ENCODE data around the gene ANAPC16.

ANAPC16 gene

DNA sequence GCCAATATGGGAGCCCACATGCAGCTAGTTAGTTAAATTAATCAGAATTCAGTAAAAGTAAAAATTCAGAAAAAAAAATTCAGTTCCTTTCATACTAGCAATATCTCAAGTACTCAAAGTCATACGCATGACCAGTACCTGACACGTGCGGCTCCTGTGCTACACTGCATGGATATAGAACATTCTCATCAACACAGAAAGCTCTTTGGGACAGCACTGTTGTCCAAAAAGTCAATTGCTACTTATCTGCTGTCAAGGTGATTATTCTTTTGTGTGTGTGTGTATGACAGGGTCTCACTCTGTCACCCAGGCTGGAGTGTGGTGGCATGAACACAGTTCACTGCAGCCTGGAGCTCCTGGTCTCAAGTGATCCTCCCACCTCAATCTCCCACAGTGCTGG lies 14.9 kb upstream of the ANAPC16 start:
- Histone ChIP-seq H3K27me3 (ENCODE audit: insufficient read depth, low read length) (no peaks in the 10 kb centered on the region), H3K36me3 (ENCODE audit: insufficient read depth, low read length) (peaks cover 47% of the 10 kb centered on the region), H3K79me2 (ENCODE audit: insufficient read depth, low read length) (no peaks in the 10 kb centered on the region), H3F3A (ENCODE audit: insufficient read depth, low read length) (no peaks in the 10 kb centered on the region), H3K4me2 (ENCODE audit: low read length) (no peak overlapping the region), H3K4me1 (ENCODE audit: insufficient read depth, low read length, severe bottlenecking) (no peaks in the 10 kb centered on the region), H4K20me1 (ENCODE audit: insufficient read depth, low read length) (no peaks in the 10 kb centered on the region), H3K4me3 (ENCODE audit: low read depth, low read length, poor library complexity, severe bottlenecking) (no peak overlapping the region), H3K27ac (ENCODE audit: low read depth, low read length, poor library complexity, severe bottlenecking) (no peak overlapping the region), H3K9me2 (ENCODE audit: low read depth, low read length) (no peaks in the 10 kb centered on the region), H3K9ac (ENCODE audit: low read length) (no peak overlapping the region), H2AFZ (ENCODE audit: low read length) (no peak overlapping the region), H3K9me3 (ENCODE audit: low read length) (no peaks in the 10 kb centered on the region)
- no peak for TF ChIP-seq EZH2 (IDR thresholded peaks at IDR 0.05; ENCODE audit: borderline replicate concordance, low read length)
- TF ChIP-seq, protein P1, sequence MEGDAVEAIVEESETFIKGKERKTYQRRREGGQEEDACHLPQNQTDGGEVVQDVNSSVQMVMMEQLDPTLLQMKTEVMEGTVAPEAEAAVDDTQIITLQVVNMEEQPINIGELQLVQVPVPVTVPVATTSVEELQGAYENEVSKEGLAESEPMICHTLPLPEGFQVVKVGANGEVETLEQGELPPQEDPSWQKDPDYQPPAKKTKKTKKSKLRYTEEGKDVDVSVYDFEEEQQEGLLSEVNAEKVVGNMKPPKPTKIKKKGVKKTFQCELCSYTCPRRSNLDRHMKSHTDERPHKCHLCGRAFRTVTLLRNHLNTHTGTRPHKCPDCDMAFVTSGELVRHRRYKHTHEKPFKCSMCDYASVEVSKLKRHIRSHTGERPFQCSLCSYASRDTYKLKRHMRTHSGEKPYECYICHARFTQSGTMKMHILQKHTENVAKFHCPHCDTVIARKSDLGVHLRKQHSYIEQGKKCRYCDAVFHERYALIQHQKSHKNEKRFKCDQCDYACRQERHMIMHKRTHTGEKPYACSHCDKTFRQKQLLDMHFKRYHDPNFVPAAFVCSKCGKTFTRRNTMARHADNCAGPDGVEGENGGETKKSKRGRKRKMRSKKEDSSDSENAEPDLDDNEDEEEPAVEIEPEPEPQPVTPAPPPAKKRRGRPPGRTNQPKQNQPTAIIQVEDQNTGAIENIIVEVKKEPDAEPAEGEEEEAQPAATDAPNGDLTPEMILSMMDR (IDR thresholded peaks at IDR 0.05; ENCODE audit: low read length): no peak

DNA sequence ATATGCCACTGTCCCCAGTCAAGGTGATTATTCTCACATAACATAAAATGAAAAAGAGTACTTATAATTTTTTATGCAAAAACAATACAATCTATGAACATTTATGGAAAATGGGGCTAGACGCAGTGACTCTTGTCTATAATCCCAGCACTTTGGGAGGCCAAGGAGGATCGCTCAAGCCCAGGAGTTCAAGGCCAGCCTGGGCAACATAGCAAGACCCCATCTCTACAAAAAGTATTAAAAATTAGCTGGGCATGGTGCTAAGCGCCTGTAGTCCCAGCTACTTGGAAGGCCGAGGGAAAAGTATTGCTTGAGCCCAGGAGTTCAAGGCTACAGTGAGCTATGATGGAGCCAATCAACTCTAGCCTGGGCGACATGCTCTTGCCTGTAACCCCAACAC lies 14.5 kb upstream of the ANAPC16 start:
- Histone ChIP-seq H3K36me3 (ENCODE audit: insufficient read depth, low read length) (peaks cover 43% of the 10 kb centered on the region), H3K27me3 (ENCODE audit: insufficient read depth, low read length) (no peaks in the 10 kb centered on the region), H3K4me3 (ENCODE audit: low read depth, low read length, poor library complexity, severe bottlenecking) (no peak overlapping the region), H3K9me3 (ENCODE audit: low read length) (no peaks in the 10 kb centered on the region), H3K9me2 (ENCODE audit: low read depth, low read length) (no peaks in the 10 kb centered on the region), H2AFZ (ENCODE audit: low read length) (no peak overlapping the region), H3K27ac (ENCODE audit: low read depth, low read length, poor library complexity, severe bottlenecking) (no peak overlapping the region), H3K4me1 (ENCODE audit: insufficient read depth, low read length, severe bottlenecking) (no peaks in the 10 kb centered on the region), H3K79me2 (ENCODE audit: insufficient read depth, low read length) (no peaks in the 10 kb centered on the region), H3K9ac (ENCODE audit: low read length) (no peak overlapping the region), H3K4me2 (ENCODE audit: low read length) (no peak overlapping the region), H4K20me1 (ENCODE audit: insufficient read depth, low read length) (no peaks in the 10 kb centered on the region), H3F3A (ENCODE audit: insufficient read depth, low read length) (no peaks in the 10 kb centered on the region)
- no peak for TF ChIP-seq EZH2 (IDR thresholded peaks at IDR 0.05; ENCODE audit: borderline replicate concordance, low read length)
- TF ChIP-seq, protein P1 (IDR thresholded peaks at IDR 0.05; ENCODE audit: low read length): no peak

DNA sequence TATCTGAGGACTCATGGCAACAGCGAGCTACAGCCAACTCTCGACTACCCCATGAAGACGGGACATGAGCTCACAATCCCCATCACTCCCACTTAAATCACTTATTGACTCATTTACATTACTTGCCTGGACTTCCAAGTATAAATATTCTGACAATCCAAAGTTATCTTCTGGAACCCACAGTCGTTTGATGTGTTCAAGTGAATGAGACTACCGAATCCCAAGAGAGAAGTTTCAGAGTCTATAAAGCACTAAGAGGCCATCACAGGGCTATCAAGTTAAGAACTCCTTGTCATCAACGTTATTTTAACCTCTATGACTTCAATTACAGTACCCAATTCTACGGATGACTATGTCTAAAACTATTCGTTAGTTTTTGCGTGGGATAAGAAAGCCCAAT lies 11.5 kb upstream of the ANAPC16 start:
- Histone ChIP-seq H4K20me1 (ENCODE audit: insufficient read depth, low read length) (no peaks in the 10 kb centered on the region), H3K9me2 (ENCODE audit: low read depth, low read length) (no peaks in the 10 kb centered on the region), H3K79me2 (ENCODE audit: insufficient read depth, low read length) (no peaks in the 10 kb centered on the region), H3K4me1 (ENCODE audit: insufficient read depth, low read length, severe bottlenecking) (no peaks in the 10 kb centered on the region), H3K4me3 (ENCODE audit: low read depth, low read length, poor library complexity, severe bottlenecking) (no peak overlapping the region), H3K36me3 (ENCODE audit: insufficient read depth, low read length) (peaks cover 59% of the 10 kb centered on the region), H3K27me3 (ENCODE audit: insufficient read depth, low read length) (no peaks in the 10 kb centered on the region), H3F3A (ENCODE audit: insufficient read depth, low read length) (no peaks in the 10 kb centered on the region), H3K27ac (ENCODE audit: low read depth, low read length, poor library complexity, severe bottlenecking) (no peak overlapping the region), H3K4me2 (ENCODE audit: low read length) (no peak overlapping the region), H2AFZ (ENCODE audit: low read length) (no peak overlapping the region), H3K9ac (ENCODE audit: low read length) (no peak overlapping the region), H3K9me3 (ENCODE audit: low read length) (no peaks in the 10 kb centered on the region)
- TF ChIP-seq, protein P1 (IDR thresholded peaks at IDR 0.05; ENCODE audit: low read length): no peak
- no peak for TF ChIP-seq EZH2 (IDR thresholded peaks at IDR 0.05; ENCODE audit: borderline replicate concordance, low read length)

Measured in OCI-LY1 (cell line).